B cell (primary cell): Measurements from ENCODE around the gene SLC25A52. TPM values are rescaled to one million over a fixed set of nuclear protein-coding genes. Genes with fewer than 3 reads are reported as not detected.

Experiments used
- ATAC-seq: fragments of 200-7000 bp; cut with Tn5 transposase; one replicate; pipeline ENCODE4 v1.10.0; 2021; ENCODE audit warnings: low read depth, mild to moderate bottlenecking, moderate number of reproducible peaks, moderate library complexity
- CTCF ChIA-PET: fragments of 350-600 bp; sonication (Branson Sonifier 250); formaldehyde crosslinking; loops from one replicate; lab custom pipeline; 2021; ENCODE audit warnings: antibody characterized with exemption, inconsistent platforms; lab: Charles Lee
- POLR2A ChIA-PET: fragments of 350-600 bp; sonication (Branson Sonifier 250); formaldehyde crosslinking; loops from one replicate; lab custom pipeline; 2021; ENCODE audit warnings: antibody characterized with exemption; lab: Charles Lee
- DNase-seq: peaks from one replicate; pipeline ENCODE4 v3.0.0; 2013
- H2AFZ ChIP-seq: 2 replicates; pipeline ENCODE4 v1.6.1; 2012; ENCODE audit warnings: mild to moderate bottlenecking, low read depth, low read length; ENCODE audit not compliant: insufficient read depth, poor library complexity, severe bottlenecking
- H3K27ac ChIP-seq, 2 donors: 1 replicate in 1 of 2; 2 replicates in 1 of 2; pipeline ENCODE4 v1.5.1; 2012 to 2013; ENCODE audit warnings: low read length in 2 of 2, mild to moderate bottlenecking in 2 of 2, moderate library complexity in 1 of 2
- H3K27me3 ChIP-seq, 4 experiments: fragments of 200-600 bp in 1 of 4; sonication (generic) in 1 of 4; replicated peaks in 1 of 4; 1 replicate in 2 of 4; 2 replicates in 2 of 4; pipeline versions ENCODE4 v1.6.1 to v1.7.0; 2013 to 2016; ENCODE audit warnings: low read length in 3 of 4, mild to moderate bottlenecking in 2 of 4, mixed read lengths in 1 of 4, moderate library complexity in 1 of 4; ENCODE audit not compliant: insufficient read depth in 4 of 4, control insufficient read depth in 3 of 4; ENCODE audit errors: control extremely low read depth in 1 of 4
- H3K36me3 ChIP-seq, 2 experiments: replicated peaks in 1 of 2; 1 replicate in 1 of 2; 2 replicates in 1 of 2; pipeline versions ENCODE4 v1.6.1 to v1.7.1; 2013; ENCODE audit warnings: low read length in 1 of 2; ENCODE audit not compliant: insufficient read depth in 2 of 2, control insufficient read depth in 1 of 2; ENCODE audit errors: control extremely low read depth in 1 of 2, extremely low read depth in 1 of 2
- H3K4me1 ChIP-seq, 2 donors: fragments of 200-600 bp in 1 of 2; sonication (generic) in 1 of 2; 1 replicate in 1 of 2; 2 replicates in 1 of 2; pipeline versions ENCODE4 v1.5.1 to v1.6.1; 2013 to 2017; ENCODE audit warnings: low read length in 2 of 2; ENCODE audit not compliant: control insufficient read depth in 2 of 2, insufficient read depth in 2 of 2
- H3K4me2 ChIP-seq: replicated peaks from 2 replicates; pipeline ENCODE3; 2012; ENCODE audit warnings: mild to moderate bottlenecking, low read depth, low read length; ENCODE audit not compliant: poor library complexity, severe bottlenecking
- H3K4me3 ChIP-seq, 5 experiments: fragments of 200-600 bp in 1 of 5; sonication (generic) in 1 of 5; 1 replicate in 3 of 5; 2 replicates in 2 of 5; pipeline versions ENCODE4 v1.5.1 to v1.7.0; 2011 to 2016; ENCODE audit warnings: low read length in 4 of 5, mild to moderate bottlenecking in 4 of 5, low read depth in 2 of 5, control low read depth in 1 of 5, moderate library complexity in 1 of 5; ENCODE audit not compliant: insufficient read depth in 1 of 5; ENCODE audit errors: control extremely low read depth in 1 of 5, extremely low read depth in 1 of 5
- H3K79me2 ChIP-seq: fragments of 200-600 bp; sonication (generic); one replicate; pipeline ENCODE4 v1.6.0; 2016; ENCODE audit warnings: low read length; ENCODE audit not compliant: control insufficient read depth, insufficient read depth
- H3K9ac ChIP-seq: fragments of 200-600 bp; sonication (generic); 2 replicates; pipeline ENCODE4 v1.6.1; 2017; ENCODE audit warnings: mild to moderate bottlenecking, low read length, moderate library complexity
- H3K9me3 ChIP-seq, 3 donors: one replicate each; pipeline versions ENCODE4 v1.6.1 to v1.7.1; 2013; ENCODE audit warnings: low read length in 2 of 3; ENCODE audit not compliant: control insufficient read depth in 2 of 3, insufficient read depth in 1 of 3; ENCODE audit errors: control extremely low read depth in 1 of 3
- H4K20me1 ChIP-seq: 2 replicates; pipeline ENCODE4 v1.6.0; 2012; ENCODE audit warnings: mild to moderate bottlenecking, low read length; ENCODE audit not compliant: insufficient read depth, control insufficient read depth, poor library complexity, severe bottlenecking
- H3K27ac Mint-ChIP-seq: one replicate; pipeline ENCODE4 v1.8.0; 2021; ENCODE audit warnings: mixed read lengths
- H3K27me3 Mint-ChIP-seq: one replicate; pipeline ENCODE4 v1.8.0; 2021; ENCODE audit warnings: mixed read lengths
- H3K4me1 Mint-ChIP-seq: one replicate; pipeline ENCODE4 v1.8.0; 2021; ENCODE audit warnings: mixed read lengths
- H3K4me3 Mint-ChIP-seq: one replicate; pipeline ENCODE4 v1.8.0; 2021; ENCODE audit warnings: mixed read lengths
- H3K9me3 Mint-ChIP-seq: one replicate; pipeline ENCODE4 v1.8.0; 2022; ENCODE audit warnings: mixed read lengths; ENCODE audit not compliant: insufficient read depth
- EZH2 ChIP-seq: IDR thresholded peaks from 2 replicates; pipeline ENCODE4 v1.6.1; 2012; ENCODE audit warnings: borderline replicate concordance, low read depth, mild to moderate bottlenecking, moderate library complexity, low read length; ENCODE audit not compliant: insufficient read depth, poor library complexity, severe bottlenecking
- WGBS: methylation state at CpG from one replicate; pipeline ENCODE4 v1.1.5; 2013; ENCODE audit warnings: missing lambda C conversion rate; ENCODE audit not compliant: insufficient coverage; 5-methylcytosine and 5-hydroxymethylcytosine counted together
- intact Hi-C: fragments of 100-400 bp; cut with micrococcal nuclease; formaldehyde crosslinking; loops from one replicate; pipeline ENCODE4 v1.10.0; 2022
- polyA plus RNA-seq: library from polyadenylated mRNA; depleted of rRNA; stranded (reverse); fragments of >200 nt; gene quantifications from 2 replicates; pipeline ENCODE4 v1.2.3, GENCODE V29; 2012
- total RNA-seq, 2 donors: library from RNA; stranded (reverse); fragments of 120-200 nt in 1 of 2; gene quantifications; 1 replicate in 1 of 2; 2 replicates in 1 of 2; pipeline versions ENCODE4 v1.2.3 to v1.2.4, GENCODE V29; 2013 to 2022
- TF ChIP-seq, protein P1 (sequence below): fragments of 200-600 bp; IDR thresholded peaks from one replicate; pipeline ENCODE4 v1.8.0; 2022; ENCODE audit warnings: antibody characterized with exemption, mild to moderate bottlenecking

SLC25A52 gene
- total and polyA plus RNA-seq, 2 donors (not counting 1 experiment from before 2014, with no cell fraction given) = 0.07 TPM; not detected in 1

DNA sequence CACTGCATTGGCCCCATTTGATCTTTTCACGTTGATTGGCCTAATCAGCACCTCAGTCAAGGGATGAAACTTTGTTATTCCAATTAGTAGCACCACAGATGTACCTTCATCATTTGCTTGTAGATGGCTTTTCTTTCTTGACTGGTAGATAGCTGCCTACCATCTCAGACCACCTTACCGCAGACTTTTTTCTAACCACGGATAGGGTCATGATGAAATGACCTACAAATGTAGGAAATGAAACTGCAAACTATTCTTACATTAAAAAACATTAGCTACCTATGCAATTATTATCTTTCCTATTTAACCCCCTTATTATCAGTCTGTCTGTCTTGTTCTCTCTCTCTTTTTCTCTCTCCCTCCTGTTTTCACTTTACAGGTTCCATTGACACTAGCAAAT, 22.4 kb upstream of the SLC25A52 start:
- Histone ChIP-seq H3K4me2 (no peak overlapping the region), H3K79me2 (no peaks in the 10 kb centered on the region), H4K20me1 (no peaks in the 10 kb centered on the region), H3K9ac (no peak overlapping the region), H3K4me1 (no peaks in the 10 kb centered on the region), H2AFZ (no peak overlapping the region), H3K9me3 (peaks cover 0 to 12% (median 4%) of the 10 kb centered on the region in 3 donors), H3K4me3 (no peak overlapping the region), H3K27me3 (no peaks in the 10 kb centered on the region), H3K27ac (no peak overlapping the region), H3K36me3 (no peaks in the 10 kb centered on the region)
- intact Hi-C loops = no loop called here
- H3K9me3 Mint-ChIP-seq = peaks cover 9% of the 10 kb centered on the region
- H3K27ac Mint-ChIP-seq = no peak overlapping the region
- ChIA-PET POLR2A (no interaction called here), CTCF (no interaction called here)
- no peaks in the 10 kb centered on the region for H3K4me1 Mint-ChIP-seq
- no CpG with 5 or more reads among the region's 3 CpGs for WGBS
- TF ChIP-seq, protein P1, sequence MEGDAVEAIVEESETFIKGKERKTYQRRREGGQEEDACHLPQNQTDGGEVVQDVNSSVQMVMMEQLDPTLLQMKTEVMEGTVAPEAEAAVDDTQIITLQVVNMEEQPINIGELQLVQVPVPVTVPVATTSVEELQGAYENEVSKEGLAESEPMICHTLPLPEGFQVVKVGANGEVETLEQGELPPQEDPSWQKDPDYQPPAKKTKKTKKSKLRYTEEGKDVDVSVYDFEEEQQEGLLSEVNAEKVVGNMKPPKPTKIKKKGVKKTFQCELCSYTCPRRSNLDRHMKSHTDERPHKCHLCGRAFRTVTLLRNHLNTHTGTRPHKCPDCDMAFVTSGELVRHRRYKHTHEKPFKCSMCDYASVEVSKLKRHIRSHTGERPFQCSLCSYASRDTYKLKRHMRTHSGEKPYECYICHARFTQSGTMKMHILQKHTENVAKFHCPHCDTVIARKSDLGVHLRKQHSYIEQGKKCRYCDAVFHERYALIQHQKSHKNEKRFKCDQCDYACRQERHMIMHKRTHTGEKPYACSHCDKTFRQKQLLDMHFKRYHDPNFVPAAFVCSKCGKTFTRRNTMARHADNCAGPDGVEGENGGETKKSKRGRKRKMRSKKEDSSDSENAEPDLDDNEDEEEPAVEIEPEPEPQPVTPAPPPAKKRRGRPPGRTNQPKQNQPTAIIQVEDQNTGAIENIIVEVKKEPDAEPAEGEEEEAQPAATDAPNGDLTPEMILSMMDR = no peak
- TF ChIP-seq EZH2 = no peak
- DNase-seq (no peak), ATAC-seq (no peak)
- no peak overlapping the region for H3K4me3 Mint-ChIP-seq
- H3K27me3 Mint-ChIP-seq = peaks cover 3% of the 10 kb centered on the region

DNA sequence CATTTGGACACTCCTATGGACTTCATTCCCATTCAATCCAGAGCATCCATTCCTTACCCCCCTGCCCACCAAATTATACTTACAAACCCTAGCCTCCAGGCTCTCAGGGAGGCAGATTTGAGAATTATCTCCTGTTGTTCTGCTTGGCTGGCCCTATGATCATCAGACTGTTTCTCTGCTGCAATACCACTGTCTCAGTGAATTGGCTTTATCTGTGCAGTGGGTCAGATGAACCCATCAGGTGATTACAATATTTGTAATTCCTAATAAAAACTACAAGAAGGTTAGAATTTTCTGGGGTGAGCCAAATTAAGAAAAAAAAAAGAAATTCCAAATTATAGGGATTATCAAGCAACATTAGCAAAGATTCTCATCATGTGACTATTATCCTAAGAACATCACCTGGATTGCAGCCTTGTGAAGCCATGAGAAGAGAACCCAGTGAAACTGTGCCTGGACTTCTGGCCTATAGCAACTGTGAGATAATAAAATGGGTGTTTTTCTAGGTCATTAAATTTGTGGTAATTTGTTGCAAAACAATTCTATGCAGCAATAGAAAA, 17.8 kb upstream of the SLC25A52 start:
- Histone ChIP-seq H4K20me1 (no peaks in the 10 kb centered on the region), H2AFZ (no peak overlapping the region), H3K4me1 (no peaks in the 10 kb centered on the region), H3K36me3 (no peaks in the 10 kb centered on the region), H3K27me3 (no peaks in the 10 kb centered on the region), H3K9me3 (peaks cover 0 to 12% (median 4%) of the 10 kb centered on the region in 3 donors), H3K79me2 (no peaks in the 10 kb centered on the region), H3K27ac (no peak overlapping the region), H3K9ac (no peak overlapping the region), H3K4me2 (no peak overlapping the region), H3K4me3 (no peak overlapping the region)
- CTCF ChIA-PET = no interaction called here
- Mint-ChIP-seq H3K4me1 (no peaks in the 10 kb centered on the region), H3K27me3 (peaks cover 3% of the 10 kb centered on the region), H3K9me3 (peaks cover 12% of the 10 kb centered on the region), H3K27ac (no peak overlapping the region), H3K4me3 (no peak overlapping the region)
- intact Hi-C loops = no loop called here
- no peak for ATAC-seq
- no peak for DNase-seq
- TF ChIP-seq, protein P1 = no peak
- no peak for TF ChIP-seq EZH2
- POLR2A ChIA-PET = no interaction called here
